Measurements from ENCODE around the gene CBFB.

DNA sequence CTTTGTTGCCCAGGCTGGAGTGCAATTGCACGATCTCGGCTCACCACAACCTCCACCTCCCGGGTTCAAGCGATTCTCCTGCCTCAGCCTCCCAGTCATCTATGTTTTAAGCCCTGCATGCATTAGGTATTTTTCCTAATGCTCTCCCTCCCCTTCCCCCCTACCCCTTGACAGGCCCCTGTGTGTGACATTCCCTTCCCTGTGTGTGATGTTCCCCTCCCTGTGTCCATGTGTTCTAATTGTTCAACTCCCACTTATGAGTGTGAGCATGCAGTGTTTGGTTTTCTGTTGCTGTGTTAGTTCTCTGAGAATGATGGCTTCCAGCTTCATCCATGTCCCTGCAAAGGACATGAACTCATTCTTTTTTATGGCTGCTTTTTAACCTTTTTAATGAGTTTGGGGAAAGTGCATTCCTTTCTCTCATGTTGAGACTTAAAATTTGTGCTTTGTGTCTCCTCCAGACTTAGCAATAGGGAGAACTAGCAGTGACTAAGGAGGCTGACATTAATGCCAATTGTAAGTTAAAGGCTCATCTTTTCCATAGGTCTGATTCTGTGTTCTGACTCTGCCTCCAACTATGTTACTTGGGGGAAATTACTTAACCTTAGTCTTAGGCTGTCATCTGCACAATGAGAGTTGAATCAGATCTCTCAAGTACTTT lies 63.1 kb downstream of the CBFB start:
- no peak for TF ChIP-seq POLR2A (IDR thresholded peaks at IDR 0.05)
- TF ChIP-seq, protein P1, sequence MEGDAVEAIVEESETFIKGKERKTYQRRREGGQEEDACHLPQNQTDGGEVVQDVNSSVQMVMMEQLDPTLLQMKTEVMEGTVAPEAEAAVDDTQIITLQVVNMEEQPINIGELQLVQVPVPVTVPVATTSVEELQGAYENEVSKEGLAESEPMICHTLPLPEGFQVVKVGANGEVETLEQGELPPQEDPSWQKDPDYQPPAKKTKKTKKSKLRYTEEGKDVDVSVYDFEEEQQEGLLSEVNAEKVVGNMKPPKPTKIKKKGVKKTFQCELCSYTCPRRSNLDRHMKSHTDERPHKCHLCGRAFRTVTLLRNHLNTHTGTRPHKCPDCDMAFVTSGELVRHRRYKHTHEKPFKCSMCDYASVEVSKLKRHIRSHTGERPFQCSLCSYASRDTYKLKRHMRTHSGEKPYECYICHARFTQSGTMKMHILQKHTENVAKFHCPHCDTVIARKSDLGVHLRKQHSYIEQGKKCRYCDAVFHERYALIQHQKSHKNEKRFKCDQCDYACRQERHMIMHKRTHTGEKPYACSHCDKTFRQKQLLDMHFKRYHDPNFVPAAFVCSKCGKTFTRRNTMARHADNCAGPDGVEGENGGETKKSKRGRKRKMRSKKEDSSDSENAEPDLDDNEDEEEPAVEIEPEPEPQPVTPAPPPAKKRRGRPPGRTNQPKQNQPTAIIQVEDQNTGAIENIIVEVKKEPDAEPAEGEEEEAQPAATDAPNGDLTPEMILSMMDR (IDR thresholded peaks at IDR 0.05): no peak

All from right lobe of liver (tissue), 4 donors.